ENCODE data around the gene BLOC1S4.

BLOC1S4 gene

DNA sequence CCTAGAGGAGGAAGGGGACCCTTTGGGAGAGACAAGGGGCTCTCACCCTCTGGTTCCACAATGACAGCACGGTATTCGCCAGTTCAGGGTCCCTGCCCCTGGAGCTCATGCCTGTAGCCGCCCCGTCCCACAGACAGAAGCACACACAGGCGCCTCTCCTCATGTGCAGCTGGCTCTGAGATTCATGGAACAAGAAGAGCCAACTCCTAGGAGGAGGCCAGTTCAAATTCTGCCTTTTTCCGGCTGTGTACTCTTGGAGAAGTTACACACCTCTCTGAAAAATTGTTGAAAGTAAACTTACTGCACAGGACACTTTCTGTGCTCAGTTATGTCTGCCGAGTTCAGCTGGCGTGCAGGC is 15.3 kb downstream of the BLOC1S4 start:
- Histone ChIP-seq H3K4me1 (ENCODE audit: control insufficient read depth, insufficient read depth, low read length) (no peaks in the 10 kb centered on the region), H3K9me3 (ENCODE audit: control insufficient read depth, insufficient read depth, low read length) (no peaks in the 10 kb centered on the region), H3K27ac (ENCODE audit: low read depth, low read length) (no peak overlapping the region), H3K4me3 (ENCODE audit: low read depth, low read length) (no peak overlapping the region), H3K27me3 (ENCODE audit: control insufficient read depth, insufficient read depth, low read length) (no peaks in the 10 kb centered on the region), H3K36me3 (ENCODE audit: control insufficient read depth, insufficient read depth, low read length) (no peaks in the 10 kb centered on the region), H3K9ac (ENCODE audit: low read depth, low read length) (no peak overlapping the region)

DNA sequence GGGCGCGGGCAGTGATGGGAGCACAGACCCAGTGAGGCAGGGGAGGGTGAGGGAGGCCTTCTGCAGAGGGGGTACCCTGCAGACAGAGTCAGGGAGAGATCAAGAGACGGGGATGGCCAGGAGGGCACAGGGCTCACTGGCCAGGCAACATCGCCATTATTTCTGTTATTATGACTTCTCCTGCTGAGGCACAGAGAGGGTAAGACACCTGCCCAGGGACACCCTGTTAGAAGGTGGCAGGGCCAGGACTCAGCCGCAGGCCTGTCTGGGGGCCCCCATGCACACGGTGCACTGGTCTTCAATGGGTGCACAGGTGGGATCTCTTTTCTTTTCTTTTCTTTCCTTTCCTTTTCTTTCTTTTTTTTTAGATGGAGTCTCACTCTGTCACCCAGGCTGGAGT is 15.8 kb downstream of the BLOC1S4 start:
- Histone ChIP-seq H3K27me3 (ENCODE audit: control insufficient read depth, insufficient read depth, low read length) (no peaks in the 10 kb centered on the region), H3K27ac (ENCODE audit: low read depth, low read length) (no peak overlapping the region), H3K9me3 (ENCODE audit: control insufficient read depth, insufficient read depth, low read length) (no peaks in the 10 kb centered on the region), H3K9ac (ENCODE audit: low read depth, low read length) (no peak overlapping the region), H3K36me3 (ENCODE audit: control insufficient read depth, insufficient read depth, low read length) (no peaks in the 10 kb centered on the region), H3K4me3 (ENCODE audit: low read depth, low read length) (no peak overlapping the region), H3K4me1 (ENCODE audit: control insufficient read depth, insufficient read depth, low read length) (no peaks in the 10 kb centered on the region)

DNA sequence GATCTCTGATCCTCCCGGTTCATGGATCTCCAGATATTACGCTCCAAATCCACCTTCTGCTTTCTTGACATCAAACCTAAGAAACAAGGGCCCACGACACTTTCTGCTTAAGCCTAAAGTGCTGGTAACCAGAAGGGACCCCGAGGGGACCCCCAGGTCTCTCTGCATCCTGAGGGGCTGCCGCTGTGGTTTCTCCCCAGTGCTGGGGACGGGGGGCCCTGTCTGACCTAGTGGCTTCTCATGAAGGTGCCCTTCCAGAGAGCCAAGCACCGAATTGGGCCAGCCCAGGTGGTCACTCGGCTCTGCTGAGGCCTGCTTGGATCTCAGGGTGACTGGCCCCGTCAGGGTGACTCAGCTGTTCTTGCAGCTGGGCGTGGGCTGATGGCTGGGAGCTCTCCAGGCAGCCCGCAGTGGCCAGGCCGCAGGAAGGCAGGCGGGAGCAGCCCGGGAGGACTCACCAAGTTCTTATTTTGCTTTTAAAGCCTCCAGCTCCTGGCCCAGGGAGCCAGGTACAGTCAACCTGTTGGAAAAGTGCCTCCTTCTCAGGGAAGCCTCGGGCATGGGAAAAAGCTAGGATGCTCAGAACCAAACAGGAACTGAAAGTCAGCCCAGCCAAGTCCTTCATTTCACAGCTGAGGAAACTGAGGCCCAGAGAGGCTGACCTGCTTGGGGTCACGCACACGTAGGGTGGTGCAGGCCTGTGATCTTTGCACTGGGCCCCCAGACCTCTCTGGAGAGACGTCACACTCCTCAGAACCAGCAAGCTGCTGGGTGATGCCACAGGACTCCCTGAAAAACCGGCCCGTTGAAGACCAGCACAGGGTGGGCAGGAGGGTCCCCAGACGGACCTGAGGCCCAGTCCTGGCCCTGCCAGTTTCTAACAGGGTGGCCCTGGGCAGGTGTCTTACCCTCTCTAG is 16.7 kb downstream of the BLOC1S4 start:
- H3K4me1 ChIP-seq (ENCODE audit: control insufficient read depth, insufficient read depth, low read length): no peaks in the 10 kb centered on the region
- no peak overlapping the region for H3K27ac ChIP-seq (ENCODE audit: low read depth, low read length)
- H3K4me3 ChIP-seq (ENCODE audit: low read depth, low read length): no peak overlapping the region
- H3K36me3 ChIP-seq (ENCODE audit: control insufficient read depth, insufficient read depth, low read length): no peaks in the 10 kb centered on the region
- H3K27me3 ChIP-seq (ENCODE audit: control insufficient read depth, insufficient read depth, low read length): no peaks in the 10 kb centered on the region
- no peak overlapping the region for H3K9ac ChIP-seq (ENCODE audit: low read depth, low read length)
- no peaks in the 10 kb centered on the region for H3K9me3 ChIP-seq (ENCODE audit: control insufficient read depth, insufficient read depth, low read length)

DNA sequence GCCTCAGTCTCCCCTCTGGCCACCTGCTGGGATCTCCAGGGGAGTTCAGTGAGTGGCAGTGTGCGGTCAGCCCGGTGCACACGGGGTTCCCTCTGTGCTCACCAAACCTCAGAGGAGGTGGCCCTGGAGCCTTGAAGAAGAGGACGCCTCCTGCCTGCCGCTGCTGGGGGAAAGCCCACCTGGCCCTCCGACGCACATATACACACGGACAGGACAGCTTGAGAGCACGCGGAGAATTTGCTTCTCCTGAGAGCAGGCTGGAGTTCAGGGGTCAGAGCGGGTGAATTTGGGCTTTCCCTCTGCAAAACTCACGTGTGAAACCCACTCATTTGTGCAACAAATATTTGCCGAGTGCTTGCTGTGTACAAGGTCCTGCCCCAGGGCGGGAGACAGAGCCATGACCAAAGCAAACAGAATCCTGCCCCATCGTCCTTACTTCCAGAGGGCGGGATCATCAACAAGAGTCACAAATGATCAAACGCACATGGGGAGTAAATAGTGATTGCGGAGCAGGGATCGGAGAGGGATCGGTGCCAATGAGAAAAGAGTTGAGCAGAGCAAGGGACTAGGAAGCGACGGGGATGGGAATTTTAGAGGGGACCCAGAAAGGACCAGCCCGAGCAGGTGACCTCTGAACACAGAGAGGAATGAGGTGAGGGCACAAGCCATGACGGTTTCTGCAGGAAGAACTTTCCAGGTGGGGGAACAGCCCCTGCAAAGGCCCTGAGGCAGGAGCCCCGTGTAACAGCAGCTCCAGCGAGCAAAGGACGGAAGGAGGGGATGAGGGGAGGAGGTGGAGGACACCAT is 17.6 kb downstream of the BLOC1S4 start:
- H3K36me3 ChIP-seq (ENCODE audit: control insufficient read depth, insufficient read depth, low read length): no peaks in the 10 kb centered on the region
- no peaks in the 10 kb centered on the region for H3K9me3 ChIP-seq (ENCODE audit: control insufficient read depth, insufficient read depth, low read length)
- no peak overlapping the region for H3K27ac ChIP-seq (ENCODE audit: low read depth, low read length)
- H3K4me1 ChIP-seq (ENCODE audit: control insufficient read depth, insufficient read depth, low read length): no peaks in the 10 kb centered on the region
- H3K27me3 ChIP-seq (ENCODE audit: control insufficient read depth, insufficient read depth, low read length): no peaks in the 10 kb centered on the region
- H3K9ac ChIP-seq (ENCODE audit: low read depth, low read length): no peak overlapping the region
- no peak overlapping the region for H3K4me3 ChIP-seq (ENCODE audit: low read depth, low read length)

DNA sequence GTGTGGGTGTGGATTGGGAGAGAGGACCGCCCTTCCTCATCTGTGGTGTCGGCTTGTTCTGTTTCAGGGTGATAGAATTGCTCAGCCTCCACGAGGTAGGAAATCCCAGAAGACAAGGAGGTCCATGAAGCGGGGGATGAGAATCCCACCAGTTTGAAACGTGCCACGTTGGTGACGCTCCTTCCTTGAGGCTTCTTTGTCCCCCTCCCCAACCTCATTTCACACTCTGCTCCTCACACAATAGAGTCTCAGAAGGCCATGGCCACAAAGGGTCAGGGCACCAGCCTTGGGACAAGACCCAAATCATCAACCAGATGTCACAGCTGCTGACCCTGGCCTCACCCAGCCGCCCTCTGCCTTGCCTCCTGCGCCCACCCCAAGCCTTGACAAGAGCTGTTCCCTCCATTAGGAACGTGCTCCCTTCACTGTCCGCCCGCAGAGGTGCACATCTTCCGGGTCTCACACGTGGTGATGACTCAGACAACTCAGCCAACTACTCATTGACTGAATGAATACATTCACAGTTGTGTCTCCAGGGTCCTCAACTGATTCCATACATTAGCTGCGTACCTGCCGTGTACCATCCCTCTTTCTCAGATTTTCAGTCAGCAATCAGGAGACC is 18.3 kb downstream of the BLOC1S4 start:
- Histone ChIP-seq H3K36me3 (ENCODE audit: control insufficient read depth, insufficient read depth, low read length) (no peaks in the 10 kb centered on the region), H3K9me3 (ENCODE audit: control insufficient read depth, insufficient read depth, low read length) (no peaks in the 10 kb centered on the region), H3K4me3 (ENCODE audit: low read depth, low read length) (no peak overlapping the region), H3K27ac (ENCODE audit: low read depth, low read length) (no peak overlapping the region), H3K4me1 (ENCODE audit: control insufficient read depth, insufficient read depth, low read length) (no peaks in the 10 kb centered on the region), H3K9ac (ENCODE audit: low read depth, low read length) (no peak overlapping the region), H3K27me3 (ENCODE audit: control insufficient read depth, insufficient read depth, low read length) (no peaks in the 10 kb centered on the region)

DNA sequence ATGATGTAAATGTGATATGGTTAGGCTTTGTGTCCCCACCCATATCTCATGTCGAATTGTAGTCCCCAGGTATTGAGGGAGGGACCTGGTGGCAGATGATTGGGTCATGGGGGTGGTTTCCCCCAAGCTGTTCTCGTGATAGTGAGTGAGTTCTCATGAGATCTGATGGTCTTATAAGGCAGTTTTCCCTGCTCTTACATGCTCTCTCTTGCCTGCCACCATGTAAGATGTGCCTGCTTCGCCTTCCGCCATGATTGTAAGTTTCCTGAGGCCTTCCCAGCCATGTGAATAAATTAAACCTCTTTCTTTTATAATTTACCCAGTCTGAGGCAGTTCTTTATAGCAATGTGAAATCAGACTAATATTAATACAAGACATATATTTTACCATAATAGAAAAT is 23.9 kb downstream of the BLOC1S4 start:
- Histone ChIP-seq H3K4me1 (ENCODE audit: control insufficient read depth, insufficient read depth, low read length) (no peaks in the 10 kb centered on the region), H3K9me3 (ENCODE audit: control insufficient read depth, insufficient read depth, low read length) (no peaks in the 10 kb centered on the region; the same call in 1 of the 2 replicates), H3K9ac (ENCODE audit: low read depth, low read length) (no peak overlapping the region), H3K36me3 (ENCODE audit: control insufficient read depth, insufficient read depth, low read length) (no peaks in the 10 kb centered on the region), H3K27ac (ENCODE audit: low read depth, low read length) (no peak overlapping the region), H3K4me3 (ENCODE audit: low read depth, low read length) (no peak overlapping the region), H3K27me3 (ENCODE audit: control insufficient read depth, insufficient read depth, low read length) (no peaks in the 10 kb centered on the region)

DNA sequence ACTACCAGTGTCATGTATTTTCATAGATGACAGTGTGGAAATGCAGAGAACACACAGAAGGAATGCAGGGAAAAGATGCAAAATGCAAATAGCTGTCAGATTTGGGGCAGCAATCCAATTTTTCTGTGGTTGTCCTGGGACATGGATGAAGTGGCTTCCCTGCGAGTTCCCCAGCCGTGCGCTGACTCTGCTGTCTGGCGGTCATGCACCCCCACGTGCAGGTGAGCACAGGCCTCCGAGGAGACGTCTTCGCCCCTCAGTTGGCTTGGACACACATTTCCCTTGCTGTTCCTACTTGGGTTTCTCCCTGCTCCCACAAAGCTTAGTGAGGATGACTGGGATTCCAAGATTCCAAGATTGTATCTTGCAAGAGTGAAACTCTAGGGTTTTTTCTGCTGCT is 24.4 kb downstream of the BLOC1S4 start:
- Histone ChIP-seq H3K36me3 (ENCODE audit: control insufficient read depth, insufficient read depth, low read length) (no peaks in the 10 kb centered on the region), H3K27me3 (ENCODE audit: control insufficient read depth, insufficient read depth, low read length) (no peaks in the 10 kb centered on the region), H3K4me3 (ENCODE audit: low read depth, low read length) (no peak overlapping the region), H3K4me1 (ENCODE audit: control insufficient read depth, insufficient read depth, low read length) (no peaks in the 10 kb centered on the region), H3K9ac (ENCODE audit: low read depth, low read length) (no peak overlapping the region), H3K27ac (ENCODE audit: low read depth, low read length) (no peak overlapping the region), H3K9me3 (ENCODE audit: control insufficient read depth, insufficient read depth, low read length) (no peaks in the 10 kb centered on the region; the same call in 1 of the 2 replicates)

DNA sequence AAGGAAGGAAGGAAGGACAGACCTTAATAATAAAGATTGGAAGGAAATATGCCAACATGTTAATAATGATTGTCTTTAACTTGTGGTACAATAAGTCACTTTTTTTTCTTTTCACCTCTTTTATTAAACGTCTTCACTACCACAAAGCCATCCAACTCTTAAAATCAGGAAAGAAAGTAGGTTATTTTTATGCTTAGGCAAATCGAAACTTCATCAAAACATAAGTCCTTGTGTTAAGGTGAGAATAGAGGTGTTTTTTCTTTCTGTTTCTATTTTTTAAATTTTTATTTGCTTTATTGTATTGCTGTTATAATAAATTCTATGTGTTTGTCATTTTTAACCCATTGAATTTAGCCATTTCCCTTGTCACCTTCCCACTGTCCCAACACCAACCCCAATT is 26.5 kb downstream of the BLOC1S4 start:
- Histone ChIP-seq H3K9me3 (ENCODE audit: control insufficient read depth, insufficient read depth, low read length) (no peaks in the 10 kb centered on the region; the same call in 1 of the 2 replicates), H3K4me1 (ENCODE audit: control insufficient read depth, insufficient read depth, low read length) (no peaks in the 10 kb centered on the region), H3K27ac (ENCODE audit: low read depth, low read length) (no peak overlapping the region), H3K36me3 (ENCODE audit: control insufficient read depth, insufficient read depth, low read length) (no peaks in the 10 kb centered on the region), H3K9ac (ENCODE audit: low read depth, low read length) (no peak overlapping the region), H3K4me3 (ENCODE audit: low read depth, low read length) (no peak overlapping the region), H3K27me3 (ENCODE audit: control insufficient read depth, insufficient read depth, low read length) (no peaks in the 10 kb centered on the region)

DNA sequence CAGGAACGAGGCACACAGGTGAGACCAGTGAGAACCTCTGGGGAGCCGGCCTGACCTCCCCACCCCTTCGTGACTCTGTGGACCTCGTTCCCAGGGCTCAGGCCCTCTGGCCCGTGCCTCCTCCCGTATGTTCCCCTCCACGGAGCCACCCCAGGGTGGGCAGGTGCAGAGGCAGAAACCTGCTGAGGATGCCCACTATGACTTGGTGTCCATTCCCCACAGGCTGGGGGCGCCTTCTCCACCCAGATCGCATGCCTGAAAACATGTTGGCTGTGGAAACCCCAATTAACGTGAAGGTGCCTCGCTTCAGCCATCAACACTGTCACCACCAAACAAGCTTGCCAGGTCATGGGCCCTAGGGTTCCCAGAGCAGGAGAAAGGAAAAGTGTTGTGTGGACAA is 27.0 kb downstream of the BLOC1S4 start:
- no peaks in the 10 kb centered on the region for H3K4me1 ChIP-seq (ENCODE audit: control insufficient read depth, insufficient read depth, low read length)
- H3K9ac ChIP-seq (ENCODE audit: low read depth, low read length): no peak overlapping the region
- no peaks in the 10 kb centered on the region; the same call in 1 of the 2 replicates for H3K9me3 ChIP-seq (ENCODE audit: control insufficient read depth, insufficient read depth, low read length)
- H3K36me3 ChIP-seq (ENCODE audit: control insufficient read depth, insufficient read depth, low read length): no peaks in the 10 kb centered on the region
- no peak overlapping the region for H3K4me3 ChIP-seq (ENCODE audit: low read depth, low read length)
- H3K27ac ChIP-seq (ENCODE audit: low read depth, low read length): no peak overlapping the region
- no peaks in the 10 kb centered on the region for H3K27me3 ChIP-seq (ENCODE audit: control insufficient read depth, insufficient read depth, low read length)

DNA sequence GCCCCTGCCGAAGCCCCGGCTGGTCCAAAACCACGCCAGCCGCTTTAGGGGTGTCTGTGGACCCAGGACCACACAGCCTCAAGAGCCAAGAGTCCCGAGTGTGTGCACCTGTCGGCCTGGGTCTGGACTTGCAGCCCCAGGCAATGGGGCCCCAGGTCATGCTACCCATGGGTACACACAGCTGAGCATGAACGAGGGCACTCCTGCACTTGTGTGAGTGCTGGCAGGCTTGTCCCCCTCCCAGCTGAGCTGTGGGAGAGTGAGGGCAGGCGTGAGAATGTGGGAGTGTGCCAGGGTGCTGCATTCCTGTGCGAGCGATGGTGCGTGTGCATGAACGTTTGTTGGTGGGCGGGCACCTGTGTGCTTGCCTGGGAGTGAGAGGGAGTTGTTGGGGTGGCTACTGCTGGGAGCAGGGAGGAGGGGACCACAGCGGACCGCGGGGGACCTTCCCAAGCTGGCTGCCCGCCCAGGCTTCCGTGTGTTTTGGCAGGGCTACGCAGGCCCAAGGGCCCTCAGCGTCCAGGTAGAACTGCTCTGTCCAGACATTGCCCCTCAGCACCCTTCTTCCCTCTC is 30.8 kb downstream of the BLOC1S4 start:
- H3K9me3 ChIP-seq (ENCODE audit: control insufficient read depth, insufficient read depth, low read length): no peaks in the 10 kb centered on the region
- no peak overlapping the region for H3K27ac ChIP-seq (ENCODE audit: low read depth, low read length)
- H3K9ac ChIP-seq (ENCODE audit: low read depth, low read length): no peak overlapping the region
- no peaks in the 10 kb centered on the region for H3K27me3 ChIP-seq (ENCODE audit: control insufficient read depth, insufficient read depth, low read length)
- no peak overlapping the region for H3K4me3 ChIP-seq (ENCODE audit: low read depth, low read length)
- no peaks in the 10 kb centered on the region for H3K4me1 ChIP-seq (ENCODE audit: control insufficient read depth, insufficient read depth, low read length)
- no peaks in the 10 kb centered on the region for H3K36me3 ChIP-seq (ENCODE audit: control insufficient read depth, insufficient read depth, low read length)
